HG02973 (cell line): ENCODE measurements around the gene NDUFS6.
A peak's percentile ranks its signal among the peaks of the same experiment; 100 is the strongest.

ENCODE experiments used
- ATAC-seq: cut with Tn5 transposase; IDR thresholded peaks from one replicate; pipeline ENCODE4 v1.9.1; 2021; ENCODE audit warnings: moderate library complexity; ENCODE audit not compliant: unreplicated experiment

Gene NDUFS6

DNA sequence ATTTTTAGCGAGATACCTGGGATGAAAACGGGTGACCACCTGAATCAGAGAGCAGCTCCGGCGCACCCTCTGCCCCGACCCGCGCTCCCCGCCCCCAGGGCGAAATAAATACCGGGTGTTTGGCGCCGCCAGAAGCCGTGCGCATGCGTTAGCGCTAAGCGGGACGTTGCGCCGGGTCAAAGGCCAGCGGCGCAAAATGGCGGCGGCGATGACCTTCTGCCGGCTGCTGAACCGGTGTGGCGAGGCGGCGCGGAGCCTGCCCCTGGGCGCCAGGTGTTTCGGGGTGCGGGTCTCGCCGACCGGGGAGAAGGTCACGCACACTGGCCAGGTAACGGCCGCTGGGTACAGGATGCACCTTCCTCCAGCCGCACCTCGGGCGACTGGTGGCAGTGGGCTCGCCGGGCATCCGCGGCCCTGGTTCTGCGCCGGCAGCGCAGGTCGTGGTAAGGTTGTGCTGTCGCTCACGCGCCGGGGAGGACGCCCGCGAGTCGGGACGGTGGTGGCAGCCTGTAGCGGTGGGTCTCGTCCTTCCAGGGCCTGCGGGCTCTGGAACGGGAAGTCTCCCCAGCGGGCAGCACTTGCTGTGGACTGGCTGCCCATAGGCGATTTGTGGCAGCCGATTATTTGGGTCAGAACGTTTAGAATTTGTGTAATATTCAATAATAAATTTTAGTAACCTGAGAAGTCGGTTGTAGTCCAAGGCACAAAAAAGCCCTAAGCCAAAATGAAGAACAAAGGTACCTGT is at the start of gene NDUFS6:
NDUFS6 (plus strand) TSS at position 186 of the 745 bp plus-strand sequence; CDS start at position 197, 11 bp downstream.
- ATAC-seq = peak; percentile 53

DNA sequence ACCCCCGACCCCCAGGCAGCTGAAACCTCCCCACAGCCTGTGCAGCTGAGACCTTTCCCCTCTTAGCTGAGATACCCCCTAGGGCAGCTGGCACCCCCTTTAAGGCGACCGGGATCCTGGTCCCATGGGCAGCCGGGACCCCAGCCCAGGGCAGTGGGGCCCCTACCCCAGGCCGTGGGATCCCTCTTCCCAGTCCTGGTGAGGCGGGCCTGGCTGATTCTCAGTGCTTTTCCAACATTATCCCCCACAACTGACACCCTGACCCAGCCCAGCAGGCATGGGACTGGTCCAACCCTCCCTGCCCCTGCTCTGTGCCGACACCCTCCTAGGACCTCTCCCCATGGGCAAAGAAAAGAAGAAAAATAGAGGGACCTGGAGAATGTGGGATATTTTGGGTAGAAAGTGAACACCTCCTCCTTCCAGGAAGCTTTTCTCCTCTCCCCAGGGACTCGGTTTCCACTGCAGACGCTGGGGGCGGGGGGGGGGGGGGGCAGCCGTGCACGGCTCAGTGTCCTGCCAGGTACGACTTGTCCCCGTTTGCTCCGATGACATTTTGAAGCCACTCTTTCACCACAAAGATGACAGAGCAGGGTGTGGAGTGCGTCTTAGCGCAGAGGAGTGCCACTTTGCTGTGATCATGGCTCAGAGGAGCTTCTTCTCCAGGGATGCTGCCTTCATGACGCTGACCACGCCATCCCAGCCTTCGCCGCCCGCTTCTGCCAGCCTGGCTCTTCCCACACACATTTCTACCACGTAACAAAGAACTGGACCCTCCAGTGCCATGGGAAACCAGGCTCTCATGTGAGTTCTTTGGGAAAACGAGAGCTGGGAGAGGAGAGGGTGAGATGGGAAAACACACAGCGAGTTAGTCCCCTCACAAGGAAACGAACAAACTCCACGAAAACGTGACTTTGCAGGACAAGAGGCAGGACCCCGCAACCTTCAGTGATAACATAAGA is 49.1 kb upstream of the NDUFS6 start:
- no peak for ATAC-seq

DNA sequence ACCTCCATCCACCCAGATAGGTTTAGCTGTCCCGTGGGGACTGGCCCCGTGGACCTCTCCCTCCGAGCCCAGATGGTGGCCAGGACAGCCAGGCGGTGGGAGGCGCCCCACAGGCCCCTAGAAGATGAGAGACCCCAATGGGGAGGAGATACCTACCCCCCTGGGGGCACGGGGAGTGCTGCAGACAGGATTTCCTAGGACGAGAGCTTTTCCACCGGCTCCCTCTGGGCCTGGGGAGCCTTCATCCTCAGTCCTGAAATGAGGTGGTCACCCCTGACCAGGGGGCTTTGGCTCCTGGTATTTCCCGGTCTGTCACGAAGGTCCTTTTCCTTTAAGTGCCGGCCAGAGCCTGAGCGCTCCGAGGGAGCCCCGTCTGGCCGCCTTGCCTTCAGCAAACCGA is 48.3 kb upstream of the NDUFS6 start:
- ATAC-seq = no peak

DNA sequence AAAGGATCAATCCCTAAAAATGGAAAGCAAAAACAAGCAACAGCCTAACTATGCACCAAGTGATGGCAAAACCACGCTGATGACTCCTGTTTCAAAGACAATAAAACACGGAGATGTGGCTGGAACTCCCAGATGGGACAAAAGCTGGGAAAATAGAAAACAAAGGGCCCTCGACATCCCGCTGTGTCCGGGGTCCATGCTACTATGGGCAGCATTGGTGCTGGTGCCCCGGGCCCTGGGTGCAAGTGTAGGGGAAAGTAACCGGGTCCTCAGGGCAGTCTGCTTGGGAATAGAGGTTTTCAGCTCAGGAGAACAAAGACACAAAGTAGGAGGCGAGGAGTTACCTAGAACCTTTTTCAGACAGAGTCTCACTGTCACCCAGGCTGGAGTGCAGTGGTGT is 47.7 kb upstream of the NDUFS6 start:
- ATAC-seq = no peak

DNA sequence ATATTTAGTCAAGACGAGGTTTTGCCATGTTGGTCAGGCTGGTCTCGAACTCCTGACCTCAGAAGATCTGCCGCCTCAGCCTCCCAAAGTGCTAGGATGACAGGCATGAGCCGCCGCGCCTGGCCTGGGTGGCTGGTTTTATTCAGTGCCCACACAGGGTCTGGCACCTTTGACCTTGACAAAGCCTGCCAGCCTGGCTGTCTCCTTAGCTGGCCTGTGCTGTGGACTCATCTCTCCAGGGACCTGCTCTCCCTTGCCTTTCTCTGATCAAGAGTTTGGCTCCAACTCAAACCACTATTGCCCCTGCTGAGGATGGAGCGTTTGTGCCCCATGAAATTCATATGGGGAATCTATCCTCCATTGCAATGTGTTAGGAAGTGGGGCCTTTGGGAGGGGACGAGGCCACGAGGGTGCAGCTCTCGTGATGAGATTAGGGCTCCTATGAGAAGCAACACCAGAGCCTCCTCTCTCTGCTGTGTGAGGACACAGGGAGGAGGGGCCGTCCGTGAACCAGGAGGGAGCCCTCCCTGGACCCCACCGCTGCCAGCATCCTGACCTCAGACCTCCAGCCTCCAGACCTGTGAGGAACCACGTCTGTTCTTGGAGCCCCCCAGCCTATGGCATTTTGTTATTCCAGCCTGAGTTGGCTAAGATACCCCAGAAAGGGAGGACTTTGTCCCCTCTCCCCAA is 46.5 kb upstream of the NDUFS6 start:
- no peak for ATAC-seq

DNA sequence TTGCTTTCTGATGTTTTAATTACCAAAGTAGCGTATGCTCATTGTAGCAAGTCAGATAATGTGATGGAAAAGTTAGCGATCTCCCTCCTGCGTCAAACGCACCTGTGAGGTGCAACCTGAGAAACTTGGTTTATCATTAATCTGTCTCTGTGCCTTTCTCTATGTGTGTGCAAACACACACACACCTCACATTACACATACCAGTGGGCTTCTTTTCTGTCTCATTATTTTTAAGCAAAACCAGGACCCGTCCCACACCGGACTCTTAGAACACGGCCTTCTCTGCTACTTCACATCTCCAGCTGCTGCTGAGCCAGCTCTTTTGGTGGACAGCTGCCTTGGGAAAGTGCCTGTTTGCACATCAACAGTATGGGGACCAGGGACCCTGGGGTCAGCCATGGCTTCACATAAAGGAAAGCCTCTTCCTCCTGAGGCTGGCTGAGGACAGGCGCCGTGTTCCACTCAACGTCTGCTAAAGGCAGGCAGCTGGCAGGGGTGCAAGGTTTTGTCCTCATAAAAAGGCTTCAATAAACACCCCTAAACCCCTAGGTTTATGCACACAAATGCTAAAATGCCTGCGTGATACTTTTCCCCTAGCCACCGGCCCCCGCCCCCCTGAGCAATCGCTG is 45.8 kb upstream of the NDUFS6 start:
- no peak for ATAC-seq

DNA sequence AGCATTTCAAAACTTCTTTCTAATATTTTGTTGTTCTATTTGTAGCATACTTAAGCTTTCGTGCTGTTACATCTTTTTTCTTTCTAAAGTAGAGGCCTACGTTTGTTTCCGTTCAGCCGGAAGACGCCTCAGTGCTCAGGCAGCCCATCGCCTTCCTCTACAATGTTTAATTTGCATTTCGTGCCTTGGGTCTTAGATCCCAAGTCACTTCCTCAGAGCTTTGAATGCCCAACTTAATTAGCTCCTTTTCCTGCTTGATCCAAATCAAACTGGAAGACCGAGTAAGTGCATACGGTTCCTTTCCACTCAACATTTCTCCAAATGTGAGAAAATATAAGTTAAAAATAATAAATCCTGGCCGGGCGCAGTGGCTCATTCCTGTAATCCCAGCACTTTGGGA is 44.7 kb upstream of the NDUFS6 start:
- no peak for ATAC-seq

DNA sequence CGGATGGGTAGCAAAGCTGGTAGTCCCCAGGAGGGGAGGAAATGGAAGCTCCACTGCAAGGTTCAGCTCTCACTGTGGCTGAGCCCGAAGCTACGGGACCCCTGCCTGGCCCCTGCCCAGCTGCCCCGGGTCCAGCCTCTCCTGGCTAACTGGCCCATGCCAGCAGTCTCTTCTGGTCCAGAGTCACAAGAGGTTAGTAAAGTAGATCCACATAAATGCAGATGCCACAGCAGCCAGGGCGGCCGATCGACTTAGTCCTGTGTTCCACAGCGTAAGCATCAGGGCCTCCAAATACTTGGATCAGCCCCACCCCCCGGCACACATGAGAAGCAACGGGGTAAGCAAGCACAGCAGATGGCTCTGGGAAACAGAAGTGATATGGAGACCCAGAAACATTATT is 43.7 kb upstream of the NDUFS6 start:
- ATAC-seq = no peak

DNA sequence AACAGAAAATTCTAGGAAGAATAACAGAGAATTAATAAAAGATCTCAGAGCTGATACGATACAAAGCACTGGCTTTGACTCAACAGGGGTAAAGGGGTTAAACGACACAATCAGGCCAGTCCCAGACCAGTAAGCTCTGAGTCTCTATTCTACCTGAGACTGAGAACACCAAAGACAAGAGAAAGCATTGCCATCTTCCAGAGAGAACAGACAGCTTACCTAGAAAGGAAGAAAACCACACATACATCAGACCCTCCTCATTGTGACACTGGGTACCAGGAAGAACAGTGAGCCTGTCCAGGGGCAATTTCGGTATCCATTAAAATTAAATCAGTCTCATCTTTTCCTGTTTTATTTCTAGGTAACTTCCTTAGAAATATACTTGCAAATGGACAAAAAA is 42.6 kb upstream of the NDUFS6 start:
- ATAC-seq = no peak

DNA sequence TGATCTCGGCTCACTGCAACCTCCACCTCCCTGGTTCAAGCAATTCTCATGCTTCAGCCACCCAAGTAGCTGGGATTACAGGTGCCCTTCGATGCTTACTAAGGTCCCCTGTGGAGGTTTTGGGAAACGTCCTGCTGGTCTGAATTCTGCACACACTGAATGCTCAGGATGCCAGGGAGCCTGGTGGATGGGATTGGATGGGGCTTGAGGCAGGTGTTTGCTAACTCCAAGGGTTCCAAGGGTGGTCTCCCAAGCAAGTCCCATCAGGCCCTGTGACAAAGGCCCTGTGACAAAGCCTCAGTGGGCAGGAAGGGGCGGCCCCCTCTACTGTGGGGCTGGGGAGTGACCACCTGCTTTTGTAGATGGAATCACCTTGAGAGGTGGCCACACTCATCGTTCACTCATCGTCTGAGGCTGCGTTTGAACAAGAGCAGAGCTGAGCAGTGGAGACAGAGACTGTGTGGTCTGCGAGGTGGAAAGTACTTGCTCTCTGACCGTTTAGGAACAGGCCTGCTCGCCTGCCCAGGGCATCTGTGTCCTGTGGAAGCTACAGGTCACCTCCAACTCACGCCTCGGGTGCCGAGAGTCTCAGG is 41.7 kb upstream of the NDUFS6 start:
- ATAC-seq = no peak

DNA sequence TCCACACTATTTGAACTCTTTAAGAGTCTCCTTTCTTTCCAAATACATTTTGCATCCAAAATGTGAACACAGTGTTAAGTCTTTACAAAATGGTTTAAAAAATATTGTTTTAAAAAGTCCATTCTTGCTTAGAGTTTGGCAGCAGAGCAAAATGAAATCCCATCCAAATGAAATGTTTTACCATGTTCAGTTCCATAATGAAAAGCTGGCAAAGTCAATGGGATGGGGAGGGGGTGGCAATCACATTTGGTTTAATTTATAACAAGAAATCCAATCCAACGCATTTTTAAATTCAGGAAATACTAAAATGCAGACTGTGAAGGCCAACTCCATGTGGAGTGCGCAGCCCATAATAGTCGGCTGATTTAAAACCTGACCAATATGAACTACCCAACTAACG is 41.0 kb upstream of the NDUFS6 start:
- no peak for ATAC-seq

DNA sequence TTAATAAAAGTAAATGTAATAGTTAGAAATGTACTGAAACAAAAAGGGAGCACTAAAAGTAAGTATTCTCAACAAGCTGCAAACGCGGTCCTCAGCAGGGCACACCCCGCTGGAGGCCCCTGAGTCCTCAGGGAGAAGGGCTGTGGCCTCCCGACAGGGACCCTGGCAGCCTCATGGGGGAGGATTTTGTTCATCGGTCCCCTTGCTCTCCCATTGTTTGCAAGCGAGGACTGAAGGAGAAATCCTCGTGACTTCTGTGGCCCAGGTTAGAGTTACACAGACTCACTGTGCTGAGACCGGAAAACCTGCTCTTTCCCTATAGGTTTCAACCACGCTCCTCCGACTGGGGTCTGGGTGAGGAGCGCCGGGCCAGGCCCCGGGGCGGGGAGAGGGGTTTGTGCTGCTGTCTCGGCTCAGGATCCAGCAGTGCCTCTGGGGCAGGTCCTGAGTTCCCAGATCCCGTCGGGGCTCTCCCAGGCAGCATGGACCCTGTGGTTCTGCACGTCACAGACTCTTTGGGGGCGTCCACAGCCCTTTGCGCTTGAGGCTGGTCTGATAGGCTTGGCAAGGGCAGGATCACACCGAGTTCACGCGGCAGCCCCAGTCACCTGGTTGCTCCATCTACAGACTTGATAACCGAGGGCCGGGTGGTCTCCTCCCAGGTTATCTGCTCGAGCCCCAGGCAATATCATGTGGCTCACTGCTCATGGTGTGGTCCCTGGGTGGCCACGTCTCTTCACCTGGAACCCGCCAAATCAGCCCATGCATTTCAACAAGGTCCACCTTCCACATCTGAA is 40.4 kb upstream of the NDUFS6 start:
- no peak for ATAC-seq

DNA sequence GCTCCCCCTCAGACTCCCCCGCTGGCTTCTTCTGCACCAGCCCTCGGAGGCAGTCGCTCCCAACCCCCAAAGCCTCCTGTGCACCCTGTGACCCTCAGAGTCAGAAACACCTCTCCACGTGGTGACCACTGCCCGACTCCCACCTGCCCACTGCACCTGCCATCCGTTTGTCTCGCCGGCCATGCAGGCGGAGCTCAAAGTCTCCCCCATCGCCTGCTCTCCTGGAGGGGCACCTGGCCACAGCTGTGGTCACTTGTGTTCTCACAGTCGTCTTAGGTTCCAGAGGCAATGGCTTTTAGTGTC is 39.8 kb upstream of the NDUFS6 start:
- ATAC-seq = no peak

DNA sequence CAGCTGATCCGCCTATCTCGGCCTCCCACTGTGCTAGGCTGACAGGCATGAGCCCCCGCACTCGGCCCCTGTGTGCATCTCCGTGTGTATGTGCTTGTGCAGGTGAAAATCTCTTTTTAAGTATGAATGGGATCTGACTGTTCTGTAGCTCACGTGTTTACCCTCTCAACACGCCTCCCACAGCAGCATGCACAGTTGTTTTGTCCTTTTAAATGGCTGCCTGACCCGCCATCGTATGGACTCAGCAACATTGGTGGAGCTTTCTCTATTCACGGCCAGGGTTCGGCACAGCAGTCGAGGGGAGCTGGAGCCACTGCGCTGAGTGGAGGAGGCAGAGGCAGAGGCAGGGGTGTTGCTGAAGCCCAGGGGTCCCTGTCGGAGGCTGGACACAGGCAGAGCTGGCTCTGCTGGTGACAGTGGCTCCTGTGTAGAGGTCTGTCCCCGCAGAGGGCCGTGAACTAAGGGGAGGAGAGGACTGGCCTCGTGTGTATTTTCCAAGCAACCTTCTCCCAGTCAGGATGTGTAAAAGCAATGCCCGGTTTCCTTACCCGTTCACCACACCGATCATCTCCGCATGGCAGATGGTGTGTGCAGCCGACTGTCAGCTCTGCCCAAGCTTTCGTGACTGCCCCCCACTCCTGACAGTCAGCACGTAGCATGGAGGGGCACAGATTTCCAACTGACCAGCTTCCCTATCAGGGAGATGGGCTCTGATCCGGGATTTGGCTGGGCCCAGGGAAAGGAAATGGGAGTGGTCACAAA is 38.9 kb upstream of the NDUFS6 start:
- no peak for ATAC-seq

DNA sequence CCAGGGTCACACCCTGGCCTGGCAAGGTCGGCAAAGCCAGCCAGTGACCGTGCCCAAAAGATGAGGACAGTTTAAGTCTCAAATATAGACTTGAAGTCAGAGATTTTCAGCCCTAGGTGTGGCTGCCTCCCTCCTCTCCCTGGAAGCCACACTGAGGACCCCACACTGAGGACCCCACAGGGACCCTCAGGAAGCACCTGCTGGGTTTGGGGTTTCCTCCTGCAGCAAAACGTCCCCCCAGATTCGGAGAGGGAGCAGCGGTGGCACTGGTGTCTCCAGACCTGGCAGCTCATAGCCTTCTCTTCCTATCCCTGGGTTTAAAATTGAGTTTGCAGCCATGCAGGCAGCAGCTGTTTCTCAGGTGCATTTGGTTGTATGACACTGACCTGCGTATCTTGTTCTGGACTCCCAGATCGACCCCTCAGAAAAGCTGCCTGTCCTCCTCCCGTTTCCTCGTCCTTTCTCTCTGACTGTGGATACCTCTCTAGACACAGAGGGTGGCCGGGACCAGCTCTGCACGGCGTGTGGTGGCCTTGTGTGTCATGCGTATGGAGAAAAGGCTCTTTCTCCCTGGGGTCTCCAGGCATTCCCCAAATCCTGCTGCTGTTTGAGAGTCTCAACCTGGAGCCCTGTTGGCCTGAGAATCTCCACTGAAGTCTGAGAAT is 38.2 kb upstream of the NDUFS6 start:
- no peak for ATAC-seq

DNA sequence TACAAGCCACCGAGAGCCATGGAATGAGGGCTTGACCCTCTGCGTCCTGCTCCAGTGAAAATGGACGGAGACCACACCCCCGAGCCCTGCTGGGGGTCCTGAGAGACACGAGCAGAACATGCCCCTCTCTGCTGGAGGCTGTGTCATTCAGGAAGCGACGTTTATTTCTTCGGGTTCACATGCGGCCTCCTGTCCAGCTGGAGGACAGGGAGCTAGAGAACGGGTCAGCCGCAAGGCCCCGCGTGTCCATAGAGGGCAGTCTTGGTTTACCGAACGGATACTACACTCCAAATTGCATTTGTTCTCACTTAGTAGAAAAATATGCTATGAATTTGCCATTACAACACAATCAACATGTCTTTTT is 37.7 kb upstream of the NDUFS6 start:
- no peak for ATAC-seq

DNA sequence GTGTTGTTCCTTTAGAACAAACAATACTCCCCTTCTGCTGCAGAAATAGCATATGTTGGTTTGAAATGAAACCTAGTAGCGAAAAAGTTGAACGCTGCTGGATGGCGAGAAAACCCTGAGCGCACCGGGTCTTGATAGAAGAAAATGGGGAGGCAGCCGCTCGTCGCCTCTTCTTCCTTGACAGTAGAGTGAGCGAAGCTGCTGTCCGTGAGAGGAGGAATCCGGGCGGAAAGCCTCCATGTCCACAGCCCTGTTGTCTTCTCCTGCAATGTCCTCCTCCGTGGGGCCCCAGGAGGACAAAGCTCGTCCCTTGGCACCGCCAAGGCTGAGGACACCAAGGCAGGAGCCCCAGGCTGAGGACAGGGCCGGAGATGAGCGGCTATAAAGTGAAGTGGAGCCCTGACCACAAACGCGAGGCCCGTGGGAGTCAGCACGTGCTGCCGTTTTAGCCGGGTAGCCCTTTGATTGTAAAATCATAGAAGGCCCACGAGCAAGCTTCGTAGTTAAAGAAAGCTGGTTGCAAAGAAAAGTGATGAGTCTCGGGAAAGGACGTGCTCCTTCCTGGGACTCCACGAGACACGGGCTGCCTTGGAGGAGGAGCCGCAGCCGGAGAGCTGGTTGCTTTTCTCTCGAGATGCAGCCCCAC is 37.1 kb upstream of the NDUFS6 start:
- no peak for ATAC-seq

DNA sequence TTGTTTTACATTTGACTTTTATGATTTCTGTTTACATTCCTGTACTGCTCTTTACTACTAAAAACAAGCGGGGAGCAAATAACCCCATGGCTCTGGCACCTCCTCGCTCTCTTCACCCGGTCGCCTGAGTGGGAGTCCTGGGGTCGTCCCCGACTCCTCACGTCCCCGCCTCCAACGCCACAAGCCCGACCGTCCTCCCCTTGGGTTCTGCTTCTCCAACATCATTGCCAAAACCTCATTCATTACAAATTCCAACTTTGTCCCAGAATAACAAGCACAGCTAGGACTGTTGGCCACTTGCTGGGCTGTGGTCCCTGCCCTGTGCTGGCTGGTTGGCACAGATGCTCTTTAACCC is 36.6 kb upstream of the NDUFS6 start:
- ATAC-seq = no peak
